SK-N-SH (cell line): ENCODE results near the gene EDN3. TPM values are rescaled to one million over a fixed set of nuclear protein-coding genes. Genes with fewer than 3 reads are reported as not detected.

ENCODE experiments used
- CTCF ChIA-PET: fragments of 300-600, 350-600 bp; formaldehyde crosslinking; extraction: SDS; loops from one replicate; lab custom pipeline; 2021; lab: Yijun Ruan, JAX
- POLR2A ChIA-PET: fragments of 350-600 bp; sonication (Branson Sonifier 250); formaldehyde crosslinking; extraction: SDS; loops from one replicate; lab custom pipeline; 2020; ENCODE audit warnings: antibody characterized with exemption, inconsistent platforms; lab: Yijun Ruan, JAX
- DNase-seq: peaks from one replicate; pipeline ENCODE4 v3.0.0; 2012
- H2AFZ ChIP-seq: fragments of 200-600 bp; sonication (generic); 2 replicates; pipeline ENCODE4 v1.8.1; 2016; ENCODE audit warnings: antibody characterized with exemption, mild to moderate bottlenecking, low read depth
- H3F3A ChIP-seq: fragments of 200-600 bp; sonication (generic); replicated peaks from 2 replicates; pipeline ENCODE3; 2016; ENCODE audit warnings: antibody characterized with exemption, mild to moderate bottlenecking; ENCODE audit not compliant: insufficient read depth
- H3K27ac ChIP-seq, 2 experiments: fragments of 200-500 bp in 1 of 2; fragments of 200-600 bp in 1 of 2; sonication (Bioruptor generic) in 1 of 2; sonication (generic), shearing (Covaris generic) in 1 of 2; 2 replicates each; pipeline versions ENCODE4 v1.5.1 to v1.6.1; 2014 to 2016; ENCODE audit warnings: low read depth in 2 of 2, inconsistent platforms in 1 of 2, low read length in 1 of 2, mild to moderate bottlenecking in 1 of 2, mixed read lengths in 1 of 2
- H3K27me3 ChIP-seq: fragments of 200-600 bp; sonication (generic), shearing (Covaris generic); 2 replicates; pipeline ENCODE4 v1.6.1; 2016; ENCODE audit warnings: mixed run types; ENCODE audit not compliant: insufficient read depth
- H3K36me3 ChIP-seq, 2 experiments: fragments of 200-500 bp in 1 of 2; fragments of 200-600 bp in 1 of 2; sonication (Bioruptor generic) in 1 of 2; sonication (generic) in 1 of 2; replicated peaks in 1 of 2; 2 replicates each; pipeline versions ENCODE3 to v1.5.1; 2014 to 2016; ENCODE audit warnings: low read length in 1 of 2, mild to moderate bottlenecking in 1 of 2; ENCODE audit not compliant: insufficient read depth in 2 of 2, control insufficient read depth in 1 of 2
- H3K4me1 ChIP-seq, 2 experiments: fragments of 200-500 bp in 1 of 2; fragments of 200-600 bp in 1 of 2; sonication (Bioruptor generic) in 1 of 2; sonication (generic), shearing (Covaris generic) in 1 of 2; 2 replicates each; pipeline versions ENCODE4 v1.5.1 to v1.6.1; 2014 to 2016; ENCODE audit warnings: low read depth in 1 of 2, low read length in 1 of 2, mixed run types in 1 of 2; ENCODE audit not compliant: insufficient read depth in 2 of 2, control insufficient read depth in 1 of 2
- H3K4me2 ChIP-seq: fragments of 200-600 bp; sonication (generic), shearing (Covaris generic); 2 replicates; pipeline ENCODE4 v1.6.1; 2017; ENCODE audit warnings: mixed run types
- H3K4me3 ChIP-seq, 2 experiments: fragments of 200-500 bp in 1 of 2; fragments of 200-600 bp in 1 of 2; sonication (Bioruptor generic) in 1 of 2; sonication (generic), shearing (Covaris generic) in 1 of 2; 2 replicates each; pipeline versions ENCODE4 v1.5.1 to v1.8.1; 2014 to 2016; ENCODE audit warnings: low read depth in 2 of 2, inconsistent platforms in 1 of 2, low read length in 1 of 2, mild to moderate bottlenecking in 1 of 2, mixed read lengths in 1 of 2, moderate library complexity in 1 of 2
- H3K79me2 ChIP-seq: fragments of 200-600 bp; sonication (generic); 2 replicates; pipeline ENCODE4 v1.8.1; 2017; ENCODE audit warnings: mild to moderate bottlenecking; ENCODE audit not compliant: insufficient read depth
- H3K9ac ChIP-seq: fragments of 200-600 bp; sonication (generic); 2 replicates; pipeline ENCODE4 v1.6.1; 2017; ENCODE audit warnings: mixed run types
- H3K9me2 ChIP-seq: fragments of 200-600 bp; sonication (generic); 2 replicates; pipeline ENCODE4 v1.6.1; 2017; ENCODE audit warnings: mixed run types
- H3K9me3 ChIP-seq: fragments of 200-600 bp; sonication (generic); 2 replicates; pipeline ENCODE4 v1.6.1; 2017; ENCODE audit warnings: mixed run types, mild to moderate bottlenecking, moderate library complexity
- H4K20me1 ChIP-seq: fragments of 200-600 bp; sonication (generic); 2 replicates; pipeline ENCODE4 v1.6.1; 2017; ENCODE audit warnings: mild to moderate bottlenecking, mixed run types; ENCODE audit not compliant: insufficient read depth
- CHD2 ChIP-seq: fragments of 150-350 bp; IDR thresholded peaks from 2 replicates; pipeline ENCODE4 v1.6.1; 2018; ENCODE audit warnings: low read length; ENCODE audit not compliant: partially characterized antibody
- CTCF ChIP-seq: fragments of 200-600 bp; sonication (generic); IDR thresholded peaks from 2 replicates; pipeline ENCODE4 v1.6.1; 2017; ENCODE audit warnings: antibody characterized with exemption, mild to moderate bottlenecking, moderate library complexity
- EP300 ChIP-seq, 2 experiments: IDR thresholded peaks; 2 replicates each; pipeline versions ENCODE4 v1.4.0 to v1.6.1; 2012; ENCODE audit warnings: borderline replicate concordance in 1 of 2, low read depth in 1 of 2, low read length in 1 of 2
- FOSL2 ChIP-seq: IDR thresholded peaks from 2 replicates; pipeline ENCODE4 v1.4.0; 2012; ENCODE audit warnings: low read depth, mild to moderate bottlenecking, moderate library complexity, borderline replicate concordance
- FOXM1 ChIP-seq: IDR thresholded peaks from 2 replicates; pipeline ENCODE4 v1.4.0; 2012; ENCODE audit warnings: low read depth, mild to moderate bottlenecking
- GABPA ChIP-seq: IDR thresholded peaks from 2 replicates; pipeline ENCODE4 v1.4.0; 2012; ENCODE audit warnings: low read depth, mild to moderate bottlenecking
- MAX ChIP-seq: IDR thresholded peaks from 2 replicates; pipeline ENCODE4 v1.4.0; 2012; ENCODE audit warnings: low read depth
- MXI1 ChIP-seq: IDR thresholded peaks from 2 replicates; pipeline ENCODE4 v1.6.1; 2012; ENCODE audit warnings: mild to moderate bottlenecking, low read depth, low read length, improper control_type of control experiment
- NFIC ChIP-seq: IDR thresholded peaks from 2 replicates; pipeline ENCODE4 v1.4.0; 2012; ENCODE audit warnings: borderline replicate concordance
- PBX3 ChIP-seq: IDR thresholded peaks from 2 replicates; pipeline ENCODE4; 2012
- POLR2AphosphoS5 ChIP-seq: IDR thresholded peaks from 2 replicates; pipeline ENCODE4 v1.6.1; 2012; ENCODE audit warnings: low read depth, low read length
- RFX5 ChIP-seq: IDR thresholded peaks from 2 replicates; pipeline ENCODE4 v1.6.1; 2012; ENCODE audit warnings: mild to moderate bottlenecking, improper control_type of control experiment, low read length
- TCF12 ChIP-seq: IDR thresholded peaks from 2 replicates; pipeline ENCODE4 v1.4.0; 2012
- TEAD4 ChIP-seq: IDR thresholded peaks from 2 replicates; pipeline ENCODE4 v1.4.0; 2012; ENCODE audit warnings: mild to moderate bottlenecking, borderline replicate concordance; ENCODE audit not compliant: insufficient read depth
- USF1 ChIP-seq: IDR thresholded peaks from 2 replicates; pipeline ENCODE4 v1.4.0; 2012; ENCODE audit warnings: low read depth, borderline replicate concordance
- USF2 ChIP-seq: fragments of 150-350 bp; IDR thresholded peaks from 2 replicates; pipeline ENCODE4 v1.6.1; 2017; ENCODE audit warnings: antibody characterized with exemption, low read length, low read depth, borderline replicate concordance
- WGBS: methylation state at CpG from one replicate; pipeline ENCODE4 v1.1.6; 2017; ENCODE audit warnings: low lambda C conversion rate; 5-methylcytosine and 5-hydroxymethylcytosine counted together
- polyA plus RNA-seq, 3 experiments: library from polyadenylated mRNA; depleted of rRNA; stranded (reverse); fragments of >200 nt; gene quantifications; 2 replicates each; pipeline ENCODE4 v1.2.3, GENCODE V29; 2012

EDN3 gene
- polyA plus RNA-seq, 1 of the 3 experiments (the other 2 are of a cell fraction): 0.02 TPM

- Histone ChIP-seq H3K4me2 (no peak overlapping the region), H3K4me3 (no peak overlapping the region; a peak in 1 of 4 replicates), H3F3A (no peaks in the 10 kb centered on the region)
- TF ChIP-seq FOXM1 (no peak), EP300 (IDR thresholded peaks at IDR 0.05; ENCODE audit: borderline replicate concordance in 1 of 2, low read depth in 1 of 2, low read length in 1 of 2) (no peak), MAX (no peak), TCF12 (no peak), NFIC (no peak), MXI1 (no peak), CTCF (no peak), GABPA (no peak), USF1 (no peak), POLR2AphosphoS5 (no peak), PBX3 (no peak), RFX5 (no peak), CHD2 (no peak), TEAD4 (no peak), USF2 (no peak), FOSL2 (no peak)
- TF ChIP-seq, all 33 proteins: peak for 0
- Histone ChIP-seq H3K4me1 (peaks cover 0 to 4% of the 10 kb centered on the region in 2 experiments; a peak in 1 of 4 replicates), H3K79me2 (no peaks in the 10 kb centered on the region), H2AFZ (no peak overlapping the region), H4K20me1 (no peaks in the 10 kb centered on the region), H3K9ac (no peak overlapping the region), H3K9me2 (no peaks in the 10 kb centered on the region), H3K36me3 (no peaks in the 10 kb centered on the region), H3K9me3 (no peaks in the 10 kb centered on the region), H3K27ac (no peak overlapping the region), H3K27me3 (peaks cover 8% of the 10 kb centered on the region; the same call in 1 of the 2 replicates)
- CTCF ChIA-PET: interaction anchor here (1.0 to 2.2 kb wide), 2 partner anchors 10 to 104 kb away, joined by 3 to 6 read pairs; no protein-coding TSS in a partner anchor
- DNase-seq: no peak
- POLR2A ChIA-PET: no interaction called here
- WGBS: 16% methylated on average over 15 of the region's 19 CpGs
These were observed 472 bp upstream of the EDN3 start for GRCh38 chr20:59299945-59300332.
